Liver (tissue), 9 donors: Measurements from ENCODE around the gene SNX5. TPM values are rescaled to one million over a fixed set of nuclear protein-coding genes. Genes with fewer than 3 reads are reported as not detected.
A peak's percentile ranks its signal among the peaks of the same experiment; 100 is the strongest.

ENCODE experiments used
- DNase-seq: peaks from one replicate; pipeline ENCODE4 v3.0.0-alpha.2; 2017; ENCODE audit warnings: low spot score
- H3K27ac ChIP-seq, 2 donors: one replicate each; pipeline ENCODE4 v1.7.0; 2013; ENCODE audit warnings: inconsistent platforms in 2 of 2, low read length in 2 of 2, control low read depth in 1 of 2, low read depth in 1 of 2, mild to moderate bottlenecking in 1 of 2
- H3K27me3 ChIP-seq, 4 donors: one replicate each; pipeline versions ENCODE4 v1.6.1 to v1.7.0; 2013; ENCODE audit warnings: low read length in 3 of 4, inconsistent platforms in 1 of 4, mild to moderate bottlenecking in 1 of 4, moderate library complexity in 1 of 4; ENCODE audit not compliant: control insufficient read depth in 4 of 4, insufficient read depth in 4 of 4
- H3K36me3 ChIP-seq, 4 donors: one replicate each; pipeline versions ENCODE4 v1.6.1 to v1.7.0; 2013; ENCODE audit warnings: low read length in 3 of 4, mild to moderate bottlenecking in 3 of 4, low read depth in 1 of 4, moderate library complexity in 1 of 4; ENCODE audit not compliant: control insufficient read depth in 4 of 4, insufficient read depth in 3 of 4
- H3K4me1 ChIP-seq, 4 donors: one replicate each; pipeline versions ENCODE4 v1.6.1 to v1.7.0; 2013; ENCODE audit warnings: low read length in 3 of 4, mild to moderate bottlenecking in 3 of 4, moderate library complexity in 1 of 4; ENCODE audit not compliant: control insufficient read depth in 4 of 4, insufficient read depth in 4 of 4
- H3K4me3 ChIP-seq, 3 donors: one replicate each; pipeline versions ENCODE4 v1.6.1 to v1.7.0; 2013; ENCODE audit warnings: low read length in 3 of 3, control low read depth in 1 of 3, low read depth in 1 of 3, mild to moderate bottlenecking in 1 of 3
- H3K9ac ChIP-seq, 2 donors: one replicate each; pipeline ENCODE4 v1.7.0; 2013; ENCODE audit warnings: low read length in 2 of 2, mild to moderate bottlenecking in 2 of 2, moderate library complexity in 2 of 2, control low read depth in 1 of 2, low read depth in 1 of 2
- H3K9me3 ChIP-seq, 4 donors: one replicate each; pipeline versions ENCODE4 v1.6.1 to v1.7.0; 2013; ENCODE audit warnings: low read length in 3 of 4; ENCODE audit not compliant: control insufficient read depth in 4 of 4
- ATF3 ChIP-seq: IDR thresholded peaks from 2 replicates; pipeline ENCODE4 v1.6.1; 2016; ENCODE audit warnings: antibody characterized with exemption
- CTCF ChIP-seq: fragments of 150-350 bp; IDR thresholded peaks from 2 replicates; pipeline ENCODE4 v1.5.1; 2017; ENCODE audit warnings: improper control_type of control experiment, low read depth, low read length; ENCODE audit not compliant: missing input control
- EGR1 ChIP-seq, 2 donors: IDR thresholded peaks; 2 replicates each; pipeline ENCODE4 v1.6.1; 2016 to 2018; ENCODE audit warnings: antibody characterized with exemption in 2 of 2, low read depth in 2 of 2
- FOXA1 ChIP-seq: IDR thresholded peaks from 2 replicates; pipeline ENCODE4 v1.6.1; 2016; ENCODE audit warnings: antibody characterized with exemption
- FOXA2 ChIP-seq: IDR thresholded peaks from 2 replicates; pipeline ENCODE4 v1.6.1; 2016; ENCODE audit warnings: antibody characterized with exemption
- GABPA ChIP-seq, 2 donors: IDR thresholded peaks in 1 of 2; conservative IDR thresholded peaks in 1 of 2; 2 replicates each; pipeline ENCODE4 v1.6.1; 2016; ENCODE audit warnings: antibody characterized with exemption in 2 of 2, mild to moderate bottlenecking in 1 of 2, moderate library complexity in 1 of 2
- HNF4G ChIP-seq: IDR thresholded peaks from 2 replicates; pipeline ENCODE4 v1.6.1; 2016; ENCODE audit warnings: antibody characterized with exemption
- JUND ChIP-seq, 2 donors: IDR thresholded peaks; 2 replicates each; pipeline ENCODE4 v1.6.1; 2016; ENCODE audit warnings: antibody characterized with exemption in 2 of 2
- MAX ChIP-seq: IDR thresholded peaks from 2 replicates; pipeline ENCODE4 v1.6.1; 2016; ENCODE audit warnings: antibody characterized with exemption
- RAD21 ChIP-seq, 2 donors: IDR thresholded peaks; 2 replicates each; pipeline ENCODE4 v1.6.1; 2016; ENCODE audit warnings: antibody characterized with exemption in 2 of 2, mild to moderate bottlenecking in 2 of 2
- RXRA ChIP-seq, 2 donors: IDR thresholded peaks; 2 replicates each; pipeline ENCODE4 v1.6.1; 2017 to 2018; ENCODE audit warnings: antibody characterized with exemption in 2 of 2, mild to moderate bottlenecking in 1 of 2
- SP1 ChIP-seq: IDR thresholded peaks from 2 replicates; pipeline ENCODE4 v1.6.1; 2018; ENCODE audit warnings: antibody characterized with exemption, mild to moderate bottlenecking
- TAF1 ChIP-seq: conservative IDR thresholded peaks from 2 replicates; pipeline ENCODE4 v1.6.1; 2016; ENCODE audit warnings: antibody characterized with exemption, mild to moderate bottlenecking
- YY1 ChIP-seq: IDR thresholded peaks from 2 replicates; pipeline ENCODE4 v1.6.1; 2016; ENCODE audit warnings: antibody characterized with exemption, mild to moderate bottlenecking
- WGBS: extraction: QIAGEN DNeasy Blood & Tissue Kit; methylation state at CpG from one replicate; pipeline ENCODE4 v1.1.7; 2013; 5-methylcytosine and 5-hydroxymethylcytosine counted together
- polyA plus RNA-seq, 2 donors: library from polyadenylated mRNA; stranded (reverse) in 1 of 2; unstranded in 1 of 2; fragments of 200-250 nt in 1 of 2; fragments of >200 nt in 1 of 2; fragmentation: Nextera tagmentation in 1 of 2; extraction: Ambion mirVana in 1 of 2; gene quantifications; one replicate each; pipeline versions ENCODE4 v1.2.1 to v1.2.3, GENCODE V29; 2013 to 2015
- total RNA-seq, 2 donors: library from RNA; depleted of rRNA; stranded (reverse); fragments of >200 nt; gene quantifications; one replicate each; pipeline ENCODE4 v1.2.3, GENCODE V29; 2014
- donor health status: healthy.
- donor health status: healthy.
- donor health status: healthy.
- donor health status: healthy.
- donor health status: healthy.

SNX5 gene
- total and polyA plus RNA-seq, 4 donors: 32.8 to 77.8 (median 46.2) TPM

GRCh38 chr20:17936761-17937732 is 31.5 kb downstream of the SNX5 start (continued):
- TF ChIP-seq MAX: no peak
- no peak for TF ChIP-seq TAF1
- peak; percentile 70 to 72 for TF ChIP-seq RXRA (IDR thresholded peaks at IDR 0.05)
- TF ChIP-seq GABPA (IDR thresholded peaks at IDR 0.05 in 1 of 2, conservative IDR thresholded peaks at IDR 0.05 in 1 of 2): no peak
- TF ChIP-seq ATF3: no peak
- TF ChIP-seq HNF4G: no peak
- no peak for TF ChIP-seq JUND (IDR thresholded peaks at IDR 0.05)
- no peak for TF ChIP-seq FOXA2
- TF ChIP-seq RAD21 (IDR thresholded peaks at IDR 0.05): peak in 1 of 2 donors; percentile 40
- TF ChIP-seq YY1: no peak

- H3K27ac ChIP-seq: peak overlapping the region; percentile 29 to 43
- H3K9ac ChIP-seq: no peak overlapping the region
- peaks cover 0 to 19% (median 3%) of the 10 kb centered on the region in 4 donors for H3K4me1 ChIP-seq
- 70% methylated on average over 8 of the region's 8 CpGs for WGBS
- no peaks in the 10 kb centered on the region for H3K27me3 ChIP-seq
- H3K9me3 ChIP-seq: no peaks in the 10 kb centered on the region
- no peak for TF ChIP-seq FOXA1
- no peak for TF ChIP-seq ATF3
- TF ChIP-seq JUND (IDR thresholded peaks at IDR 0.05): no peak
- no peak for TF ChIP-seq YY1
- TF ChIP-seq GABPA (IDR thresholded peaks at IDR 0.05 in 1 of 2, conservative IDR thresholded peaks at IDR 0.05 in 1 of 2): no peak
- TF ChIP-seq HNF4G: no peak
- no peak for TF ChIP-seq SP1
- no peak for TF ChIP-seq MAX
- TF ChIP-seq EGR1 (IDR thresholded peaks at IDR 0.05; ENCODE audit: low read depth in 2 of 2): no peak
- TF ChIP-seq TAF1: no peak
- H3K4me3 ChIP-seq: no peak overlapping the region
- no peak for DNase-seq
- H3K36me3 ChIP-seq: no peaks in the 10 kb centered on the region
Observed at GRCh38 chr20:17936286-17936760, 32.3 kb downstream of the SNX5 start.

GRCh38 chr20:17935761-17936160 is 32.8 kb downstream of the SNX5 start:
- H3K36me3 ChIP-seq: no peaks in the 10 kb centered on the region
- no peaks in the 10 kb centered on the region for H3K9me3 ChIP-seq
- no peak for DNase-seq
- WGBS: 87% methylated on average over 9 of the region's 9 CpGs
- no peak overlapping the region for H3K27ac ChIP-seq
- no peaks in the 10 kb centered on the region for H3K27me3 ChIP-seq
- TF ChIP-seq MAX (no peak), CTCF (no peak), RAD21 (IDR thresholded peaks at IDR 0.05) (no peak), FOXA2 (no peak), TAF1 (no peak)
- H3K4me1 ChIP-seq: peaks cover 0 to 19% (median 3%) of the 10 kb centered on the region in 4 donors
- no peak overlapping the region for H3K4me3 ChIP-seq
- no peak overlapping the region for H3K9ac ChIP-seq
